LNCaP clone FGC (cell line): ENCODE measurements around the gene DCUN1D5.
"Not testable (repeated sequence)": the region's sequence is repeated elsewhere in the genome, so short reads cannot be mapped to it uniquely, and the experiment has no call there.

Experiments
- DNase-seq: peaks from one replicate; pipeline ENCODE4 v3.0.0-alpha.2; 2011; ENCODE audit warnings: low read depth
- H3K4me3 ChIP-seq: 2 replicates; pipeline ENCODE4 v1.5.1; 2011; ENCODE audit warnings: mild to moderate bottlenecking, low read depth, low read length, control low read depth
- TF ChIP-seq, protein P1 (sequence below): IDR thresholded peaks from 2 replicates; pipeline ENCODE4 v1.5.1; 2012; ENCODE audit warnings: mild to moderate bottlenecking; ENCODE audit not compliant: control insufficient read depth, insufficient read depth; ENCODE audit errors: extremely low read depth

The DCUN1D5 gene

DNA sequence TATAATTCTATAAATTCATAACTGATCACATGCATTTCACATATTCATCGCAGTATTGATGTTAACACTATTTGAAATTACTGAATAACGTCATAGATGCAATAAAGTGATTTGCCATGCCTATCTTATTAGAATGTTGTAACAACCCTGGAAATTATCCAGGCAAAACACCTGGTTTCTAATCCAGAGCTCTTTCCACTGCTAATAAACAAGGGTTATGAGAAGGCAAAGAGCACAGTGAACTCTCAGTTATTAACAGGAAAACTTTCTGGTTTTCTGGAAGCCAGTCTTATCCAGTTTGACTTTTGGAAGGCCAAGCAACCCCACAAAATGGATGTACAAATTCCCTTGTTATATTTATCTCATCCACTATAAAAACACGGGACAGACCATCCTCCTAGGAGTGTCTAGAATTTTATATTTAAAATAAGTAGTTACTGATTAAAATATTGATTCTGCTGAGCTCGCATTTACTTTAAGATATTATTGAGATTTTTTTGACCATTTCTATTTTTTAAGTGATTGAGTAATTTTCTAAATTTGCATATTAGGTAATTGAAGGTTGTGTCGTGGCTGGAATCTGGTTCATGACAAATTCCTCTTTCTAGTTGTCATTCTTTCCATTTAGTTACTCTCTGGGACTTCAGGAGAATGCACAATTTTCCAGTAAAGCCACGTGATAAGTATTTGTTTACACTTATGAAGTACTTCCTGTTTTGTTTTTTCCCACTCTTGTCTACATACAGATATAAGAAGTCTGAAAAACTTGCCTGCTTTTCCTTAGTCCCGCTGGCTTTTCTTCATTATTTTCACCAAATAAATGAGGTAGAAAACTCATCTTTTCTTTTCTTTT is 47.9 kb downstream of the DCUN1D5 start:
- TF ChIP-seq, protein P1, sequence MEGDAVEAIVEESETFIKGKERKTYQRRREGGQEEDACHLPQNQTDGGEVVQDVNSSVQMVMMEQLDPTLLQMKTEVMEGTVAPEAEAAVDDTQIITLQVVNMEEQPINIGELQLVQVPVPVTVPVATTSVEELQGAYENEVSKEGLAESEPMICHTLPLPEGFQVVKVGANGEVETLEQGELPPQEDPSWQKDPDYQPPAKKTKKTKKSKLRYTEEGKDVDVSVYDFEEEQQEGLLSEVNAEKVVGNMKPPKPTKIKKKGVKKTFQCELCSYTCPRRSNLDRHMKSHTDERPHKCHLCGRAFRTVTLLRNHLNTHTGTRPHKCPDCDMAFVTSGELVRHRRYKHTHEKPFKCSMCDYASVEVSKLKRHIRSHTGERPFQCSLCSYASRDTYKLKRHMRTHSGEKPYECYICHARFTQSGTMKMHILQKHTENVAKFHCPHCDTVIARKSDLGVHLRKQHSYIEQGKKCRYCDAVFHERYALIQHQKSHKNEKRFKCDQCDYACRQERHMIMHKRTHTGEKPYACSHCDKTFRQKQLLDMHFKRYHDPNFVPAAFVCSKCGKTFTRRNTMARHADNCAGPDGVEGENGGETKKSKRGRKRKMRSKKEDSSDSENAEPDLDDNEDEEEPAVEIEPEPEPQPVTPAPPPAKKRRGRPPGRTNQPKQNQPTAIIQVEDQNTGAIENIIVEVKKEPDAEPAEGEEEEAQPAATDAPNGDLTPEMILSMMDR: no peak
- peak; percentile 88 for DNase-seq
- H3K4me3 ChIP-seq: no peak overlapping the region

DNA sequence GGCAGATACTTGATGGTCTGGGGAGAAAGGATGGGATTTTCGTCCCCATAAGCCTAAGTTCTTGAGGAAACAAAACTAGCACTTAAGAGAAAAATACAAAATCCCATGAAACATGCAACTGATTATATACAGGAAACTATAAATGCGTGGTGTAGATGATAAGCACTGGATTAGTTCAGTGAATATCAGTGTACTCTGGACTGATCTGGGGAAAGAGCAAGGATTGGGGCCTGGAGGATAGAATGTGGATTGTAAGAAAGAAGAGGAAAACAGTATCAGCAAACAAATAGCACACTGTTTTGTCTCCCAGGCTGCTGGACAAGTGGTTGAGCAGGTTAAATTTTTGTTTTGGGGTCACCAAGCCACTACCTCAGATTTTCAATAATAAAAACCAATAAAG is 49.8 kb downstream of the DCUN1D5 start:
- DNase-seq: no peak
- TF ChIP-seq, protein P1: no peak

DNA sequence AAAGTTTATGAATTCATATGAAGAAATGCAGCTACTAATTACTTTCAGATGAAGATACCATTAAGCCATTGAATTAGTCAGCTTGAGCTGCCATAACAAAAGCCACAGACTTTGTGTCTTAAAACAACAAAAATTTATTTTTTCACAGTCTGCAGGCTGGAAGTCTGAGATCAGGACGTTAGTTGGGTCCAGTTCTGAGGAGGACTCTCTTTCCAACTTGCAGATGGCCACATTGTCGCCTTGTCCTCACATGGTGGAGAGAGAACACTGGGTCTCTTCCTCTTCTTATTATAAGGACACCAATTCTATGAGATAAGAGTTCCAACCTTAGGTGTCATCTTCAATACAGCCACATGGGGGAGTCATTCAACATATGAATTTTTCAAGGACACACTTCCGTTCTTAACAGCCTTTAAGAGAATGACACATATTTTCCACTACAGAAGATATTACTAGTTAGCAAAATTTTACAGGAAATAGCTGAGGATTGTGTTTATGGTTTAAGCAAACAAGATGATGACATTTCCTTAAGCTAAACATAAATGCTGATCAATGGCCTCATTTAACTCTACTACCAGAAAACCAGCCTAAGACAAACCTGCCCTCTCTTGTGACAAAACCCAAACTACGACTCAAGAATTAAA is 56.0 kb downstream of the DCUN1D5 start:
- peak; percentile 73 for DNase-seq
- no peak overlapping the region for H3K4me3 ChIP-seq

More for the DNA sequence above, 49.8 kb downstream of the DCUN1D5 start:
- no peak overlapping the region for H3K4me3 ChIP-seq

DNA sequence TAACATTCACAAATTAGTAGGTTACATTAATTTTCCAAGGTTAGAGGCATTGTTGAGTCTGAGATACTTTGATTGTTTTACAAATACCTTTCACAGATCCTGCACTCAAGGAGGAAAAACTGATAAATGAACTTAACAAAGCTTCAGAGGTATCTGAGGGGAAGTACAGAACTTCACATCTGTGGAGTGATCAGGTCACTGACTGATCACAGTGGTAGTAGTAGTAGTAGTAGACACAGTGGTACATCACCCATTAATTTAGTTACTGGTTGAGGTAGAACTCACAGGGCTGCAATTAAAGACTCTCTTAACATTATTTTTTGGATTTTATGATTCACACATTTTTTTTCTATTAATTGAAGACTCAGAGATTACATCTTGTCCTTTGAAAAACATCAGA is 56.7 kb downstream of the DCUN1D5 start:
- DNase-seq: no peak
- TF ChIP-seq, protein P1: no peak
- H3K4me3 ChIP-seq: no peak overlapping the region

More for the DNA sequence above, 56.0 kb downstream of the DCUN1D5 start:
- TF ChIP-seq, protein P1: peak; percentile 50

DNA sequence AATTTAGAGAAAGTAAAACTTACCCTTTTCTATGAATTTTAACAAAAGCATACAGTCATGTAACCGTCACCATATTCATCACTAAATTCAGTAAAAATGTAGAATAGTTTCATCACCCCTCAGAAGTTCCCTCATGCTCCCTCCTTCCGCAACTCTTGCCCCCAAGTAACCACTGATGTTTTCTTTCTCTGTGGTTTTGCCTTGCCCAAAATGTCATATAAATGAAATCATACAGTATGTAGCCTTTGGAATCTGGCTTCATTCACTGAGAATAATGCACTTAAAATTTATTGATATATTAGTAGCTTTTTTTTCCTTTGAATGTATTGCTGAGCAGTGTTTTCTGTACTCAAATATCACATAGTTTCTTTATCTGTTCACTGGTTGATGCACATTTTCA is 60.1 kb downstream of the DCUN1D5 start:
- DNase-seq: no peak
- TF ChIP-seq, protein P1: no peak
- H3K4me3 ChIP-seq: no peak overlapping the region

DNA sequence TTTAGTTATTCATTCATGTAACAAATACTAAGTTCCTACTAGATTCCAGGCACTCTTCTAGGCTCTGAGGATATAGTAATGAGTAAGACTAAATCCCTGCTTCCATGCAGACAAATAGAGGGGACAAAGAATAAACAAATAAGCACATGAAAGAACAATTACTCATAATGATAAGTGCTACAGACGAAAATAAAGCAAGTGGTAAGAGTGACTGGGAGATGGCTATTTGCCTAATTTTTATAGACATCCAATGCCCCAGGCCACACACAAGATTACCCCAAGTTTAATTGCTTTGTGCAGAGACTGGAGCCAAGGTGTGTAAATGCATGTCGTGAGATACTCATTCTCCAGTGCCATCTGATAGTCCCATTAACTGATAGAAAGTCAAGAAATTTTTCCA is 62.6 kb downstream of the DCUN1D5 start:
- DNase-seq: no peak

DNA sequence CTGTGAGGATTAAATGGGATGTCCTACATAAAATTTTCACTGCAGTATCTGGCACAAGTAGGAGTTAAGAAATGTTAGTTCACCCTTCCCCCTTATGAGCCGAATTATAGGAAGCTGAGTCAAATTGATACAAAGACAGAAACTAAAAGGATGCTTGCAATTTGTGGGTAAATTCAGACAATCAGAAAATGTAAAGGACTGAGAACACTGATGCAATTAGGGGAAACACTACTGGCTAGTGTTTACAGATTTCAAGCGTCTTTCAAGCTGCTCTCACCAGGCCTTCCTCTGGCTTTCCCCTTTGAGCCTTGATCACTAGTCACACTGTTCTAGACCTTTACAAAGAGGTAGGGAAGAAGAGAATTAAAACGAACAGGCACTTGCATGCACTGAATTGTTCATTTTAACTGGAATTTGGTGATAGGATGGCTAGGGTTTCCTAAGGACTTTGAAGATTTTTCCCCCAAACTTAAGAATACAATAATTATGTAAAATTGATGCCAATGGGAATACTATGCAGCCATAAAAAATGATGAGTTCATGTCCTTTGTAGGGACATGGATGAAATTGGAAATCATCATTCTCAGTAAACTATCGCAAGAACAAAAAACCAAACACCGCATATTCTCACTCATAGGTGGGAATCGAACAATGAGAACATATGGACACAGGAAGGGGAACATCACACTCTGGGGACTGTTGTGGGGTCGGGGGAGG is 63.5 kb downstream of the DCUN1D5 start:
- not testable (repeated sequence) for H3K4me3 ChIP-seq, DNase-seq

More for the DNA sequence above, 62.6 kb downstream of the DCUN1D5 start:
- no peak overlapping the region for H3K4me3 ChIP-seq
- TF ChIP-seq, protein P1: no peak
